Midbrain (tissue), 1 donor: ENCODE measurements around the gene PLA2G4E.

Experiments
- DNase-seq: peaks from one replicate; lab custom pipeline; 2025; lab: John Stamatoyannopoulos, UW

Gene PLA2G4E

GRCh38 chr15:41993472-41994170 is 27.2 kb downstream of the PLA2G4E start:
- no peak for DNase-seq

GRCh38 chr15:41992803-41993190 is 28.0 kb downstream of the PLA2G4E start:
- no peak for DNase-seq

GRCh38 chr15:41992151-41992802 is 28.6 kb downstream of the PLA2G4E start:
- no peak for DNase-seq

GRCh38 chr15:41990691-41991090 is 30.2 kb downstream of the PLA2G4E start:
- DNase-seq, result no peak

GRCh38 chr15:41990243-41990605 is 30.6 kb downstream of the PLA2G4E start:
- DNase-seq, result no peak

DNA sequence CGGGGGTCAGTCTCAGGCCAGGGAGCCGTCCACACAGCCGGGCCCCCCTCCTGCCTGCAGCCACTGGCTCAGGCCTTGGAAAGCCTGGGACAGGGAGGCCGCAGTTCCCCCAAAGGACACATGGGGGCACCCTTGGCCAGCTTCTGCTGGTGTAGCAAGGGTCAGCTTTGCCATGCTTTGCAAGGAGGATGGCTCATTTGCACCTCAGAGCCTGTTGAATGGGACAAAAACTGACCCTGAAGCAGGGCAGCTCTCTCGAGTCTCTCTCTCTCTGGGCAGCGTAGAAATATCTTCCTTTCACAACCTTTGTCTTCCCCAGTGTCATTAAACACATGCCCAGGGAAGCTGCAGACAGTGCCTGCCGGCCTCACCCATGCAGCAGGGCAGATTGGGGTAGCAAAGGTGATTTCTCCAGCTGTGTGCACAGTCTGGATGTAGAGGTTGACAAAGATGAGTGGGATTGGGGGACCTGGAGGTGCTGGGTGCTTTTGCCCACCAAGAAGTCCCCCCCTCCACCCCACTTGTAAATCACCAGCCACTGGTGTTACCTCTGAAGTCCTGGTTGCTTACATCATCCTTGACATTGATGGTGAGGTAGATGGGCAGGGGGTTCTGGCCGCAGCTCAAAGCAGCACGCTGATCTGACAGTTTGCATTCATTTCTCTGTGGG is 31.1 kb downstream of the PLA2G4E start:
- DNase-seq, result peak; percentile 76

- no peak for DNase-seq
Measured at GRCh38 chr15:41988896-41989572, 31.8 kb downstream of the PLA2G4E start.

GRCh38 chr15:41987925-41988275 is 32.9 kb downstream of the PLA2G4E start:
- no peak for DNase-seq

- DNase-seq, result no peak
Measured at GRCh38 chr15:41987246-41987924, 33.5 kb downstream of the PLA2G4E start.

- DNase-seq, result no peak
Measured at GRCh38 chr15:41985236-41986160, 35.3 kb downstream of the PLA2G4E start.

DNA sequence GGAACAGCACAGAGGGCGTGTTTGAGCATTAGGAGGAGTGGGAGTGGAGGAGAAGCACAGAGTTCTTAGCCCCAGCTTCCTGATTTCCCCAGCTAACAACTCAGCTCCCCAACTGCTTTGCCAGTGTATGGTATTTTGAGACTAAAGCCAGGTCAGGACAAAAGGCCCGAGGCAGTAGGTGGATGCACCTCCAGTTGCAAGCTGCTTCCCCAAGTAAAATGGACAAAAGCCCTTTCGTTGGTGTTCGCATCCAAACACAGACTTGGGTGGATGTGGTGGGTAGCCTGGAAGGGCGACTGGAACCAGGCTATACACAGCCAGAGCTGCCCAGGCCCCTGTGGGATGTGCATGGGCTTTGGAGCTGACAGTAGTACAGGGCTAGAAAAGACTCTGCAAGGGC is 36.2 kb downstream of the PLA2G4E start:
- no peak for DNase-seq

GRCh38 chr15:41983621-41984571 is 36.9 kb downstream of the PLA2G4E start:
- DNase-seq, result no peak

DNA sequence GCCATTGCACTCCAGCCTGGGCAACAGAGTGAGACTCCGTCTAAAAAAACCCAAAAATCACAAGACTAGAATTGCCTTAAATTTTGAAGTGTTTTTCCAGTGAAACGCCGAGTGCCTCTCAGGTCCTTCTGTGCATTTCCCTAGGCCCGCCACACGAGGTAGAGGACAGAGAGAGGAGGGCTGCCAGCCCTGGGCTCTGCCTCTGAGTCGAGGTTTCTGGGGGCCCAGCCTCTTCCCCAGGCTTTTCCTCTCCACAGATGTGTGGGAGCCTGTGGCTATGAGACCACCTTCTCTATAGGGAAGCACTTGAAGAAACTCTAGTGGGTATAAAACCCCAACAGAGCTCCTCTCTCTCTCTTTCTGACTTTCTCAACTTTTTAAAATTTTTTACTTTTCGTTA is 37.6 kb downstream of the PLA2G4E start:
- DNase-seq, result no peak

DNA sequence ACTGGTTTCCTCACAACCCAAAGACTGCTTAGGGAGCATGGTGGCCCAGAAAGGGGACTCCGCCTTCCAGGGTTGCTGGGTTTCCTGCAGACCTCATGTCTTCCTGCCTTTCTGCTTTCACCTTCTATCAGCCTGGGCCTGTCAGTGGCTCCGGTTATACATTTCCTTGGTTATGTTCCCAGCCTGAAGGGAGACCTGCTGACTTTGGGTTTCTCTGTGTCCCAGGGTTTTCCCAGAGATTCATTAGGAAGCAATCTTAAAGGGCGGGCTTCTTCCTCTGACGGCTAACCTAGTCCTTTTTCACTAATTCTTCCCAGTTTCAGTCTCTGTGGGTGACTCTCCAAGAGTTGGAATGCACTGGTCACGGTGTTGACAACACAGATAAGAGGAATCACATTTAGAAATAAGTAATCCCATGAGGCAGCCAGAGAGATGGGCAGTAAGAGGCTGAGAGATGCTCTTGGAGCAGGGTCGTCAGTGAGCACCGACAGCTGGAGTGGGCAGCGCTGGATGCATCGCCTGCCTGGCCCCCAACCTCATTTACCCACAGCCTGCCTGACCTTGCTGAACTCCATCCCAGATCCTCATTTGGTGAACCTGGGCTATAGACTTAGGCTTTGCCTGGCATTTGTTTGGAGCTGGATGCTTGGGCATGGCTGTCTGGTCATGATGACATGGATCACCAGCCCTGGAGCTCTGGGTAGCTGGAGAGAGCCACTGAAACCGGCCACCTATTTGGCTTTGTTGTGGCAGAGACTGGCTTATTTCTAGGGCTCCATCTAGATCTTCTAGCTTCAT is 38.5 kb downstream of the PLA2G4E start:
- DNase-seq, result no peak

DNA sequence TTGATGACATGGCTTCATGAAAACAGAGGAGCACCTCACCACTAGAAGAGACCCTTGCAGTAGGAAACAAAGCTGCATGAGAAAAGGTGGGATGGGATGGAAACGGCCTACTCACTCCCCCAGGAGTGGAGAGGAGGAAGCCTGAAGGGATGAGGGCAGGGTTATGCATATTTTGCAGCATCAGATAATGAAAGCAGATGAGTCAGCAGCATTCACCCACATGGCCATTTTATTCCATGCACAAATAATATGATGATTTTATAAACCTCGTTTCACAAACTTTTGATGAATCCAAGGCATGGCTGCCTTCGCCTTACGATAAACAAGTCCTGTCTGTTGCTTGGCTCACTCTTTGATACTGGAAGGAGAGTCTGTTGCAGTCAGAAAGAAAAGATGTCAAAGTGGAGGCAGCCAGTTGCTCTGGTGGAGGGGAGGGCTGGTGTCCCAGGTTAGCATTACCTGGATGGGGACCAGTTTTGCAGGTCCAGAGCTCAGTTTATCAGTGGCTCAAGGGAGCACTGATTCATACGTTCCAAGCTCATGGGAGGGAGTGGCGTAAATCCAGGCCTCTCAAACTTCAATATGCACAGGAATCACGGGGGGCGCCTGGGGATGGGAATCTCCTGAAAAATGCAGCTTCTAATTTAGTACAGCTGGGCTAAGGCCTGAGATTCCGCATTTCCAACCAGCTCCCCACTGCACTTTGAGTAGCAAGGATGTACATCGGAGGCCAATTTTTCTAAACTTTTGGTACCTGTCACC is 39.3 kb downstream of the PLA2G4E start:
- DNase-seq, result no peak

DNA sequence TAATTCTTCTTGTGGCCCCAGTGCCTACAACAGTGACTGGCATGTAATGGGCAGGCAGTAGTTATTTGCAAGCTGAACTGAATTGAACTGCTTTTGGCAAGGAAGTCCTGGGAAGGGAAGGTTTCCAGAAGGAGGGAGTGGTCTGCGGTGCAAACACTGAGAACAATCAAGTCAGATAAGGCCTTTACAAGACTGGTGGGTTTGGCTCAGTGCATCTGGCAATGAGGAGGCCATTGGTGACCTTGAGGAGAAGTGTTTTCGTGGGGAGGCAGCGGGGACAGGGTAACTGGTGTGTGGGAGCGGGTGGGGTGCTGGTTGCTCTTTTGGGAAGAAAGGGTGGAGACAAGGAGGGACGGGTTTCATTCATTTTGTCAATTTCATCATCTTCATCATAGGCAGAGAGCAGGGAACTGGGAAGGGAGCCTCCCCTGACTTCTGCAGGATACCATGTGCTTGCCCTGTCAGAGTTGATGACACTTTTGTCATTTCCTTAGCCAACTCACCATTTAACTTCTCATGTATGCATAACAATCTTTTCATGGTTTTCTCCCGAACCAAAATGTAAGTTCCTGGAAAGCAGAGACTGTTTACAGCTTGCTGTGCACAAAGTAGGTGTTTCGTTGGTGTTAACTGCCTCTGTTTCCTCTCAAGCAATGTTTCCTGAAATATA is 40.1 kb downstream of the PLA2G4E start:
- no peak for DNase-seq

DNA sequence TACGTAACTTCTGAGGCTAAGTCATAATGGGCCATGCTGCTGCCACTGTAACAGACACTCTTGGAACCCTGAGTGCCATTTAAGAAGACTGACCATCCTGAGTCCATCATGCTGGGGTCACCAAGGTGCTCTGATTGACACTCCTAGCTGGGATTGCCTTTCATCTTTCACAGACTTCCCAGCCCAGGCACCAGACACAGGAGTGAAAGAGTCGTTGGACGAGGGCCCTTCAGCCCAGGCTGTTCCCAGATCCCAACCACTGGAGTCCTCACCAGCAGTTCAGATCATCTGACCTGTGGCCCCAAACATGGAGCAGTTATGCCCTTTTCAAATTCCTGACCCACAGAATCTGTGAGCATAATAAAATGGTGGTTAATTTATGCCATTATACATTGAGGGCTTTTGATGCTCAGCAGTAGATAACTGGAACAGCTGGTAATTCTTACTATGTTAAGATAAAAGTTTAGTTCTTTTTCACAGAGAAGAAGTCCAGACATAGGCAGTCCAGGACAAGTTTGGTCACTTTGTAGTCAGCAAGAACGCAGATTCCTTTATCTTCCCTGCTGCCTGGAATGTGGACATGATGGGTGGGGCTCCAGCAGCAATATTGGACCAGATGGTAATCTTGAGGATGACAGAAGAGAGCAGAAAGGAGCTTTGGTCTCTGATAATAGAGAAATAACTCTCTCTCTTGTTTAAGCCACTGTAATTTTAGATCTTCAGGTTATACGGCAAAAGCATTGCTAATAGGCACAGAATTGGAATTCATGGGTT is 41.2 kb downstream of the PLA2G4E start:
- DNase-seq, result no peak
